Smooth muscle cell (in vitro differentiated cells): ENCODE data around the gene PHF19. TPM values are rescaled to one million over a fixed set of nuclear protein-coding genes. Genes with fewer than 3 reads are reported as not detected.

Experiments used
- DNase-seq: peaks from one replicate; lab custom pipeline; 2025; ENCODE audit not compliant: unreplicated experiment; lab: John Stamatoyannopoulos, UW
- H2AFZ ChIP-seq: fragments of 200-600 bp; sonication (generic); 2 replicates; pipeline ENCODE4 v1.6.0; 2016; ENCODE audit warnings: antibody characterized with exemption, low read depth, mild to moderate bottlenecking
- H3F3A ChIP-seq: fragments of 200-600 bp; sonication (generic); 2 replicates; pipeline ENCODE4 v1.6.0; 2017; ENCODE audit warnings: antibody characterized with exemption, low read depth
- H3K27ac ChIP-seq: fragments of 200-600 bp; sonication (generic); 2 replicates; pipeline ENCODE4 v1.5.1; 2016; ENCODE audit warnings: low read depth, mild to moderate bottlenecking
- H3K27me3 ChIP-seq: fragments of 200-600 bp; sonication (generic); 2 replicates; pipeline ENCODE4 v1.6.1; 2016; ENCODE audit warnings: low read depth, mild to moderate bottlenecking
- H3K36me3 ChIP-seq: fragments of 200-600 bp; sonication (generic); 2 replicates; pipeline ENCODE4 v1.5.1; 2016; ENCODE audit warnings: low read depth
- H3K4me1 ChIP-seq: fragments of 200-600 bp; sonication (generic); 2 replicates; pipeline ENCODE4 v1.5.1; 2016; ENCODE audit warnings: low read depth
- H3K4me2 ChIP-seq: fragments of 200-600 bp; sonication (generic); 2 replicates; pipeline ENCODE4 v1.6.0; 2016; ENCODE audit warnings: mild to moderate bottlenecking
- H3K4me3 ChIP-seq: fragments of 200-600 bp; sonication (generic); 2 replicates; pipeline ENCODE4 v1.5.1; 2016; ENCODE audit warnings: mild to moderate bottlenecking
- H3K79me2 ChIP-seq: fragments of 200-600 bp; sonication (generic); 2 replicates; pipeline ENCODE4 v1.6.0; 2016; ENCODE audit warnings: low read depth, mild to moderate bottlenecking
- H3K9ac ChIP-seq: fragments of 200-600 bp; sonication (generic); 2 replicates; pipeline ENCODE4 v1.6.0; 2016; ENCODE audit warnings: low read depth
- H3K9me3 ChIP-seq: fragments of 200-600 bp; sonication (generic); replicated peaks from 2 replicates; pipeline ENCODE4 v1.5.1; 2016; ENCODE audit warnings: low read depth
- H4K20me1 ChIP-seq: fragments of 200-600 bp; sonication (generic); 2 replicates; pipeline ENCODE4 v1.6.0; 2016; ENCODE audit warnings: low read depth
- WGBS: methylation state at CpG from one replicate; pipeline ENCODE4 v1.1.7; 2016; ENCODE audit warnings: low lambda C conversion rate; 5-methylcytosine and 5-hydroxymethylcytosine counted together
- polyA plus RNA-seq: library from polyadenylated mRNA; unstranded; fragments of >200 nt; fragmentation: Nextera tagmentation; extraction: Ambion mirVana; gene quantifications from 2 replicates; pipeline ENCODE4 v1.2.1, GENCODE V29; 2016
- total RNA-seq: library from RNA; depleted of rRNA; stranded (reverse); fragments of >200 nt; gene quantifications from 2 replicates; pipeline ENCODE4 v1.2.3, GENCODE V29; 2014
- TF ChIP-seq, protein P1 (sequence below): fragments of 200-600 bp; sonication (generic); IDR thresholded peaks from 2 replicates; pipeline ENCODE4 v1.5.1; 2017; ENCODE audit warnings: borderline replicate concordance, mild to moderate bottlenecking, antibody characterized with exemption; ENCODE audit not compliant: insufficient read depth, poor library complexity, severe bottlenecking

PHF19 gene
- total and polyA plus RNA-seq, 2 experiments from 2014 or later: 14.1 to 19.3 TPM

DNA sequence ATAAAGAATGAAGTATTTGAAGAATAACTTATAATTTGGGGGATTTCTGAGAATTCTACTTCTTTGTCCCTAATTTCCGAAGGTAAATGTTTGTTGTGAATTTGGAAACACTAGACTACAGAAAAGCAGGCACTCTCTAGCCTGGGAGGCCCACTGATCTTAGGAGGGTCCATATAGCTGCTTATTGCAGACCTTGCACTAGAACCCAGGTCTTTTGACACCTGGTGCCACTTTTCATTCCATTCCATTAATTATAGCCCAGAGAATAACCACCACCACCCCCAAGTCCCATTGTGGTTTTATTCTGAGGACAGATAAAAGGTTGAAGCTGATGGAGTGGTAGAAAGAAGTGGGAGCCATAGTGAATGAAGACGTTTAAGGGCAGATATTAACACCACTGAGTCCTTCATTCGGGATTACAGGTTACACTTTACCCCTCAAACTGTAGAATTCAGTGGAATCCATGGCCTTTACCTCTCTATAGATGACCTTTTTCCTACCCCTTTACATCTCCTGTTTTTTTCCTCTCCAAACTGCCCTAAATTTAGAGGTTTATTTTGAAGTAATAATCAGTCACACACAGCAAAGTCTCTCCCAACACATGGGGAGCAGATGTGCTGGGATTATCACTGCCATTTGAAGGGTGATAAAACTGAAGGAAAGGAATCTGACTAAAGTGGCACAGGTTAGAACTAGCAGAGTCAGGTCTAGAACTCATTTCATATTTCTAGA is 22.2 kb downstream of the PHF19 start:
- H3K79me2 ChIP-seq: no peaks in the 10 kb centered on the region
- H2AFZ ChIP-seq: no peak overlapping the region
- no peaks in the 10 kb centered on the region for H3F3A ChIP-seq
- H3K4me3 ChIP-seq: no peak overlapping the region
- H3K27ac ChIP-seq: no peak overlapping the region
- no peaks in the 10 kb centered on the region for H4K20me1 ChIP-seq
- no peak overlapping the region for H3K9ac ChIP-seq
- H3K4me2 ChIP-seq: no peak overlapping the region
- peaks cover 16% of the 10 kb centered on the region for H3K4me1 ChIP-seq
- WGBS: 89% methylated on average over 3 of the region's 3 CpGs
- H3K27me3 ChIP-seq: no peaks in the 10 kb centered on the region
- TF ChIP-seq, protein P1, sequence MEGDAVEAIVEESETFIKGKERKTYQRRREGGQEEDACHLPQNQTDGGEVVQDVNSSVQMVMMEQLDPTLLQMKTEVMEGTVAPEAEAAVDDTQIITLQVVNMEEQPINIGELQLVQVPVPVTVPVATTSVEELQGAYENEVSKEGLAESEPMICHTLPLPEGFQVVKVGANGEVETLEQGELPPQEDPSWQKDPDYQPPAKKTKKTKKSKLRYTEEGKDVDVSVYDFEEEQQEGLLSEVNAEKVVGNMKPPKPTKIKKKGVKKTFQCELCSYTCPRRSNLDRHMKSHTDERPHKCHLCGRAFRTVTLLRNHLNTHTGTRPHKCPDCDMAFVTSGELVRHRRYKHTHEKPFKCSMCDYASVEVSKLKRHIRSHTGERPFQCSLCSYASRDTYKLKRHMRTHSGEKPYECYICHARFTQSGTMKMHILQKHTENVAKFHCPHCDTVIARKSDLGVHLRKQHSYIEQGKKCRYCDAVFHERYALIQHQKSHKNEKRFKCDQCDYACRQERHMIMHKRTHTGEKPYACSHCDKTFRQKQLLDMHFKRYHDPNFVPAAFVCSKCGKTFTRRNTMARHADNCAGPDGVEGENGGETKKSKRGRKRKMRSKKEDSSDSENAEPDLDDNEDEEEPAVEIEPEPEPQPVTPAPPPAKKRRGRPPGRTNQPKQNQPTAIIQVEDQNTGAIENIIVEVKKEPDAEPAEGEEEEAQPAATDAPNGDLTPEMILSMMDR: no peak
- no peaks in the 10 kb centered on the region for H3K9me3 ChIP-seq
- no peaks in the 10 kb centered on the region for H3K36me3 ChIP-seq
- DNase-seq: no peak

DNA sequence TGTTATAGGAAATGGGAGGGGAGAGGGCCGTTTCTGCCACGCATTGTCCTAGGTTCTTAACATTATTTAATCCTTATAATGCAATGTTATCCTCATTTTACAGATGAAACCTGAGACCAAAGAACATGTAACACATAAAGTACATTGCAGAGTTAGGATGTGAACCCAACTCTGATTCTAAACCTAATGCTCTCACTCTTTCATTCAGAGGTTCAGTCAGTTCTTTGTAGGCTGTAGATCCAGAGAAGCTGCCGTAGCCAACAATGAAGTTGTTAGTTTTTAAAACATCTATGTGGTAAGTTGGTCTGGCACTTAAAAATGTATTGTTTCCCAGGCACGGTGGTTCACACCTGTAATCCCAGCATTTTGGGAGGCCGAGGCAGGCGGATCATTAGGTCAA is 23.8 kb downstream of the PHF19 start:
- Histone ChIP-seq H2AFZ (no peak overlapping the region), H3K4me2 (no peak overlapping the region), H3K4me3 (no peak overlapping the region), H3K9me3 (no peaks in the 10 kb centered on the region), H4K20me1 (no peaks in the 10 kb centered on the region), H3K27ac (no peak overlapping the region), H3K9ac (no peak overlapping the region), H3K4me1 (peaks cover 16% of the 10 kb centered on the region), H3K36me3 (no peaks in the 10 kb centered on the region), H3K79me2 (no peaks in the 10 kb centered on the region), H3F3A (no peaks in the 10 kb centered on the region), H3K27me3 (no peaks in the 10 kb centered on the region)
- WGBS: 97% methylated on average over 6 of the region's 6 CpGs
- TF ChIP-seq, protein P1: no peak
- DNase-seq: no peak

DNA sequence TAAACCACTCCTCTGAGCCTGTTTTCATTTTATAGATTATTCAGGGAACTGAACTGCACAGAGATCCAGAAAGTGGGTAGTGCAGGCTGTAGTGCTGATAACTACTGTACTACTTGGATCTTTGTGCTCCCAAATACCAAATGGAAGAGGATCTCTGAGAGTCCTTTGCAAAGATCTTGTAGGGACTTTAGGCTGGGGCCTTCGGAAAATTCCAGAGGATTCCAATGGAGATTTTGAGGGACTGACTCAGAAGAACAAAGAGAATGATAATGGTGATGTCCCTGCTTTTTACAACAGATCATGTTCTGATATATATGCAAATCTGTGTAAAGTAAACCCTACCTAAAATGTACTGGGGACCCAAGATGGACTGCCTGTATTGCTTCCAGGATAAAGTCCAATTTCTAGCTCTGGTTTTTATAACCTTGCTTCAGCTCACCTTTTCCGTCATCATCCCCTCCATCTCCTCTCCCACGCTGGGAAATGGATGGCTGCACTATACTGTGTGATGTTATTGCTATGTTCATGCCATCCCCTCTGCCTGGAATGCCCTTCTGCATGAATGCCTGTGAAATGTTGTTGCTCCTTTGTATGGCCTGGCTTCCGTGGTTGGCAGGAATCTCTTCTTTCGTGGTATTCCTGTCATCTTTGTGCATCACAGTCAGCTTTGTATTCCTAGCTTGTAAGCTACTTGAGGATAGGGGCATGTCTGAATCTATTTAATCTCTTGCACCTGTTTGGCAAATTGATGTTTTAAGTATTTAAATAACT is 24.6 kb downstream of the PHF19 start:
- no peaks in the 10 kb centered on the region for H3K9me3 ChIP-seq
- TF ChIP-seq, protein P1: no peak
- H3K4me1 ChIP-seq: peaks cover 16% of the 10 kb centered on the region
- no peak overlapping the region for H3K27ac ChIP-seq
- H3K9ac ChIP-seq: no peak overlapping the region
- no peak overlapping the region for H3K4me2 ChIP-seq
- no peaks in the 10 kb centered on the region for H3K36me3 ChIP-seq
- no peak overlapping the region for H2AFZ ChIP-seq
- no peak for DNase-seq
- H3K4me3 ChIP-seq: no peak overlapping the region
- WGBS: 62% methylated on average over 5 of the region's 5 CpGs
- no peaks in the 10 kb centered on the region for H3F3A ChIP-seq
- H3K79me2 ChIP-seq: no peaks in the 10 kb centered on the region
- no peaks in the 10 kb centered on the region for H4K20me1 ChIP-seq
- H3K27me3 ChIP-seq: no peaks in the 10 kb centered on the region

DNA sequence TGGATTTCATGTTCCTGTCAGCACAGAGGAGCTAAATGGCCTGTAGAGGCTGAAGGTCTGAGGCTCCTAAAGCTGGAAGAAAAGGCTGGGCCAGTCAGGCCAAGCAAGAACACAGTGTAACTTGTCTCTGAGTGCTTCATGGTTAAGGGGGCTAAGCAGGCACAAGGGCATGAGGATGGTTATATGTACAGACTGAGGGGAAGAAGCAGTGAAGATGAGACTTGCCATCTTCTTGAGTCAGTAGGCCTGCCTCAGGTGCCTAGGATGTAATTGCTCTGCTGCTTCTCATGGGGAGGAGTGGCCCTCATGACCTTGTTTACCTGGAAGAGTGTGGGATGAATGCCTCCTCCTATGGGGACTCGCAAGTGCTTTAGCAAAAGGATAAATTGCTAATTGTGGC is 25.5 kb downstream of the PHF19 start:
- Histone ChIP-seq H3K4me1 (peaks cover 16% of the 10 kb centered on the region), H3K4me3 (no peak overlapping the region), H2AFZ (no peak overlapping the region), H3K27ac (no peak overlapping the region), H3K9me3 (no peaks in the 10 kb centered on the region), H4K20me1 (no peaks in the 10 kb centered on the region), H3K79me2 (no peaks in the 10 kb centered on the region), H3F3A (no peaks in the 10 kb centered on the region), H3K9ac (no peak overlapping the region), H3K4me2 (no peak overlapping the region), H3K27me3 (no peaks in the 10 kb centered on the region), H3K36me3 (no peaks in the 10 kb centered on the region)
- DNase-seq: no peak
- WGBS: 95% methylated on average over 1 of the region's 1 CpG
- TF ChIP-seq, protein P1: no peak
